Suprapubic skin (tissue), 4 donors: ENCODE data around the gene CLVS2.

Experiments used
- POLR2A ChIP-seq, 2 donors: fragments of 450-650 bp; IDR thresholded peaks; one replicate each; pipeline ENCODE4 v1.6.1; 2017; ENCODE audit warnings: antibody characterized with exemption in 2 of 2, mild to moderate bottlenecking in 2 of 2, moderate library complexity in 2 of 2
- POLR2AphosphoS5 ChIP-seq, 3 donors: sonication (generic); formaldehyde crosslinking; IDR thresholded peaks; one replicate each; pipeline ENCODE4 v1.6.1; 2017; ENCODE audit warnings: antibody characterized with exemption in 3 of 3
- TF ChIP-seq, protein P1 (sequence below), 2 donors: fragments of 200-600 bp in 1 of 2; fragments of 450-650 bp in 1 of 2; sonication (generic) in 1 of 2; IDR thresholded peaks; one replicate each; pipeline ENCODE4 v1.5.1; 2016 to 2019; ENCODE audit warnings: antibody characterized with exemption in 2 of 2, mild to moderate bottlenecking in 1 of 2, moderate library complexity in 1 of 2

DNA sequence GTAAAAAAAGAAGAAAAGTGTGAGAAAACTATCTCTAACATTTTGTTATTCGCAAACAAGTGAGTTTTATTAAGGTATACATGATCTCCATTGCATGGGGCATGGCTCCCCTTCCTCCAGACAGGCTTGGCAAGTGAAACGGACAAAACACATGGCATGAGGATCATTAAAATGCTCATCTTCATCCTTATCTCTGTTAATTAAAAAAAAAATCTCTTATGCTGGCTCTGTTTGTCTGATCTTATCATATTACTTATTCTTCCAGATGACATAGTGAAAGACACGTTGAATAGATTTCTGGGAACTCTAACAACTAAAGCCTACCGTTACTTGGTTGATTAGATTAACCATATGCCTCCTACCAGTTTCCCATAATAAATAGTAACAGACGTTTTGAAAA lies 89.4 kb downstream of the CLVS2 start:
- TF ChIP-seq, protein P1, sequence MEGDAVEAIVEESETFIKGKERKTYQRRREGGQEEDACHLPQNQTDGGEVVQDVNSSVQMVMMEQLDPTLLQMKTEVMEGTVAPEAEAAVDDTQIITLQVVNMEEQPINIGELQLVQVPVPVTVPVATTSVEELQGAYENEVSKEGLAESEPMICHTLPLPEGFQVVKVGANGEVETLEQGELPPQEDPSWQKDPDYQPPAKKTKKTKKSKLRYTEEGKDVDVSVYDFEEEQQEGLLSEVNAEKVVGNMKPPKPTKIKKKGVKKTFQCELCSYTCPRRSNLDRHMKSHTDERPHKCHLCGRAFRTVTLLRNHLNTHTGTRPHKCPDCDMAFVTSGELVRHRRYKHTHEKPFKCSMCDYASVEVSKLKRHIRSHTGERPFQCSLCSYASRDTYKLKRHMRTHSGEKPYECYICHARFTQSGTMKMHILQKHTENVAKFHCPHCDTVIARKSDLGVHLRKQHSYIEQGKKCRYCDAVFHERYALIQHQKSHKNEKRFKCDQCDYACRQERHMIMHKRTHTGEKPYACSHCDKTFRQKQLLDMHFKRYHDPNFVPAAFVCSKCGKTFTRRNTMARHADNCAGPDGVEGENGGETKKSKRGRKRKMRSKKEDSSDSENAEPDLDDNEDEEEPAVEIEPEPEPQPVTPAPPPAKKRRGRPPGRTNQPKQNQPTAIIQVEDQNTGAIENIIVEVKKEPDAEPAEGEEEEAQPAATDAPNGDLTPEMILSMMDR (IDR thresholded peaks at IDR 0.05) = no peak
- TF ChIP-seq POLR2AphosphoS5 (IDR thresholded peaks at IDR 0.05) = no peak
- no peak for TF ChIP-seq POLR2A (IDR thresholded peaks at IDR 0.05)
